ENCODE data around the gene SDCBP2. TPM values are rescaled to one million over a fixed set of nuclear protein-coding genes. Genes with fewer than 3 reads are reported as not detected.

The SDCBP2 gene
- total and polyA plus RNA-seq, 5 donors, result 1.9 to 2.2 (median 2.1) TPM

DNA sequence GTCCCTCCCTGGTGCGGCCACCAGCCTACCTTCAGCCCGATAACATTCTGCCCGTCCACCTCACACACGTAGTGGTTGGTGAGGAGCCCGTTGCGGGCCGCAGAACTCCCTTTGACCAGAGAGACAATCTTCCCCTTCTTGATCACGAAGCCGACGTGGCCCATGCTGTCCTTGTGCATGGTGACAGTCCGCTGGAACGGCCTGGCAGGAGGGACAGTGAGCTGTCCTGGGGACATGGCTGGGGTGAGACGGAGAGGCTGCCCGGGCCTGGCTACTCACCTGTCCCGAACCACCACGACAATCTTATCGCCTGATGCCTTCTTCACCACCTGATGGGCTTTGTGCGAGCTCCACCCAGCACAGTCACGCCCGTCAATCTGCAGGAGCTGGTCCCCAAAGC lies 16.6 kb downstream of the SDCBP2 start:
- Histone ChIP-seq H3K9me3 (ENCODE audit: control insufficient read depth, low read length) (no peaks in the 10 kb centered on the region), H3K27me3 (ENCODE audit: control insufficient read depth, insufficient read depth) (no peaks in the 10 kb centered on the region), H3K4me1 (ENCODE audit: control insufficient read depth, insufficient read depth, low read length) (peaks cover 3% of the 10 kb centered on the region), H3K27ac (ENCODE audit: low read length) (no peak overlapping the region), H3K4me3 (ENCODE audit: low read length) (no peak overlapping the region)
- no peak for ATAC-seq
- 96% methylated on average over 20 of the region's 20 CpGs for WGBS
- intact Hi-C loops (cut with DNase I), result loop anchor here in 3 of 4 donors (2.0 to 5.0 kb wide), 4 partner anchors 85 to 130 kb away; no protein-coding TSS in a partner anchor
- DNase-seq, result no peak

DNA sequence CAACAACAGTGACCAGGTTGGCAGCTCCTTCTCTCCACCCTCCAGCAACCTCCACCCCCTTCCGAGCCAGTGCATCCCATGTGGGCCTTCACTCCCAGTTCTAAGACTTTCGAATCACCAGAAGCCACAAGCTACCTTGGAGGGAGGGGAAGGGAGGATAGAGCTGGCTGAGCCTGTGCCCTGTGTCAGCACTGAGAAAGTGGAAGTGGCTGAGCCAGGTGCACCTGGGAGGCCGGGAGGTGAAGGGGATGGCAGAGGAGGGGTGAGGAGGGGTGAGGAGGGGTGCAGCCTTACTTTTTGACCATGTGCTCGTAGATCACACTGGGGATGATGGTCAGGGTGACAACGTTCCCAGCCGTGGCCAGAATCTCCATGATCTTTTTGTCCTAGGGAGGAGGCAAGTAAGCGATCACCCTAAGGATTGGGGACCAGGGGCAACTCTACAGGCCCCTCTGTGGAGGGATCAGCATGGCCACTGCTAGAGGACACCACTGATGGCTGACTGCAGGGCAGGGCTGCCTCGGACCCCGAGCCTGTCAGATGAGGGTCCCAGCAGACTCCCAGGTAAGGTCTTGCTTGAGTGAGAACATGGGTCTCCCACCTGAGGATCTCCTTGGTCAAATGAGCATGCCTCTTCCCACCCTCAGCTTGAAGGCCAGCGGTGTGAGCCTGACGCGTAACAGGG lies 18.3 kb downstream of the SDCBP2 start:
- no peak overlapping the region for H3K4me3 ChIP-seq (ENCODE audit: low read length)
- H3K27me3 ChIP-seq (ENCODE audit: control insufficient read depth, insufficient read depth), result no peaks in the 10 kb centered on the region
- 85% methylated on average over 12 of the region's 12 CpGs for WGBS
- DNase-seq, result no peak
- no peaks in the 10 kb centered on the region for H3K9me3 ChIP-seq (ENCODE audit: control insufficient read depth, low read length)
- no peak overlapping the region for H3K27ac ChIP-seq (ENCODE audit: low read length)
- intact Hi-C loops (cut with DNase I), result loop anchor here in 3 of 4 donors (5.0 kb wide), 3 partner anchors 87 to 132 kb away; no protein-coding TSS in a partner anchor
- ATAC-seq, result no peak
- peaks cover 3% of the 10 kb centered on the region for H3K4me1 ChIP-seq (ENCODE audit: control insufficient read depth, insufficient read depth, low read length)

DNA sequence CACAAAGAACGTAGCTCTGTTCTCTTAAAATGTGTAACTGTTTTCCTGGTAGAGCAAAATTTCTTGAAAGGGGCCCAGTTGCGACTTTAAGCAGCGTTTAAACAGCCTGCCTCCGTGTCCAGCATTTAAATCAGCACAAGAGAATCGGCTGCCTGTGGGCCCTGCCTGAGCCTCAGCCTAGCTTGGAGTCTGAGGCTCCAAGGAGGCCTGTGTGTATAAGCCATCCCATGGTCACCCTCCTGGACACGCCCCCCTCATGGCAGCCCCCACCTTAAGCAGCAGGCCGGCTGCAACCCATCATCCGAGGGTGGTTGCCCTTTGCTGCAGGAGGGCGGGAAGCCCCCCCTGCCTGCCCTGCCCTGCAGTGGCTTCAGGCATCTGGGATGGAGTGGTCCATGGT lies 18.9 kb downstream of the SDCBP2 start:
- ATAC-seq (no peak), DNase-seq (no peak)
- intact Hi-C loops (cut with DNase I), result loop anchor here in 3 of 4 donors (5.0 kb wide), 3 partner anchors 87 to 132 kb away; no protein-coding TSS in a partner anchor
- no peaks in the 10 kb centered on the region for H3K9me3 ChIP-seq (ENCODE audit: control insufficient read depth, low read length)
- peaks cover 3% of the 10 kb centered on the region for H3K4me1 ChIP-seq (ENCODE audit: control insufficient read depth, insufficient read depth, low read length)
- no peak overlapping the region for H3K27ac ChIP-seq (ENCODE audit: low read length)
- WGBS, result 71% methylated on average over 9 of the region's 9 CpGs
- no peak overlapping the region for H3K4me3 ChIP-seq (ENCODE audit: low read length)
- H3K27me3 ChIP-seq (ENCODE audit: control insufficient read depth, insufficient read depth), result no peaks in the 10 kb centered on the region

DNA sequence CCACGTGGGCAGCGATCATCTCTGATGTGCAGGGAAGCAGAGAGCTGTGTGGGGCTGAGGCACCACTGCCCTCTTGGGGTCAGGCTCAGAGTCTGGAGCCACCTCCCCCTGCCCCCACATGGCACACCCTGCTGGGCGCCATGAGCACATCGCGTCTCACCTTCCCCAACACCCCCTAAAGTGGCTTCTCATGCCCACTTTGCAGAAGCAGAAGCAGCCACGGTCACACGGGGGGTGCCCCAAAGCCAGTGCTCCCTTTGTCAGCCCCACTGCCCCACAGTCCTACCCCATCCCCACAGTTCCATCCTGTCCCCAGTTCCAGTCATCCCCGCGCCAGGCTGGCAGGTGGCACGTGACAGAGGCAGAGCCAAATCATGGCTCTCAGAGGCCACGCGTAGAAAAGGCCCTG lies 19.5 kb downstream of the SDCBP2 start:
- Histone ChIP-seq H3K4me1 (ENCODE audit: control insufficient read depth, insufficient read depth, low read length) (peaks cover 3% of the 10 kb centered on the region), H3K9me3 (ENCODE audit: control insufficient read depth, low read length) (no peaks in the 10 kb centered on the region), H3K27me3 (ENCODE audit: control insufficient read depth, insufficient read depth) (no peaks in the 10 kb centered on the region), H3K4me3 (ENCODE audit: low read length) (no peak overlapping the region), H3K27ac (ENCODE audit: low read length) (no peak overlapping the region)
- intact Hi-C loops (cut with DNase I), result no loop called here
- ATAC-seq, result no peak
- DNase-seq, result no peak
- WGBS, result 85% methylated on average over 12 of the region's 12 CpGs

DNA sequence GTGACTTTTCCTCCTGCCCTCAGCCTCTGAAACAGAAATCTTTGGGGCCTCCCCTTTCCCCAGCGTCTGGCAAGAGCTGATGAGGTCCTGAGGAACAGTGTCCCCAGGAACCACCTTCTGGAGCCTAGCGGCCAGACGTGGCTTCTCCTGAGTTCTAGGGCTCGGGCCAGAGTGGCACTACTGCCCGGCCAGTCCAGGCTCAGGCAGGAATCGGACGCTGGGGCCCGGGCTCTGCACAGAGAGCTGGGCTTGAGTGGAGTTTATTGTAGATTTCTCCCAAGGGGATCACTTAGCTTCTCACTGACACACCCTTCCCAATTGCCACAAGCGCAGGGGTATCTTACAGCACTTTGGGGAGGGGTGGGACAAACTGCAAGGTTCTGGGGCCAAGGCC lies 20.2 kb downstream of the SDCBP2 start:
- H3K4me3 ChIP-seq (ENCODE audit: low read length), result no peak overlapping the region
- intact Hi-C loops (cut with DNase I), result no loop called here
- ATAC-seq, result no peak
- no peaks in the 10 kb centered on the region for H3K9me3 ChIP-seq (ENCODE audit: control insufficient read depth, low read length)
- no peak overlapping the region for H3K27ac ChIP-seq (ENCODE audit: low read length)
- H3K27me3 ChIP-seq (ENCODE audit: control insufficient read depth, insufficient read depth), result no peaks in the 10 kb centered on the region
- peaks cover 3% of the 10 kb centered on the region for H3K4me1 ChIP-seq (ENCODE audit: control insufficient read depth, insufficient read depth, low read length)
- 87% methylated on average over 9 of the region's 9 CpGs for WGBS
- no peak for DNase-seq

DNA sequence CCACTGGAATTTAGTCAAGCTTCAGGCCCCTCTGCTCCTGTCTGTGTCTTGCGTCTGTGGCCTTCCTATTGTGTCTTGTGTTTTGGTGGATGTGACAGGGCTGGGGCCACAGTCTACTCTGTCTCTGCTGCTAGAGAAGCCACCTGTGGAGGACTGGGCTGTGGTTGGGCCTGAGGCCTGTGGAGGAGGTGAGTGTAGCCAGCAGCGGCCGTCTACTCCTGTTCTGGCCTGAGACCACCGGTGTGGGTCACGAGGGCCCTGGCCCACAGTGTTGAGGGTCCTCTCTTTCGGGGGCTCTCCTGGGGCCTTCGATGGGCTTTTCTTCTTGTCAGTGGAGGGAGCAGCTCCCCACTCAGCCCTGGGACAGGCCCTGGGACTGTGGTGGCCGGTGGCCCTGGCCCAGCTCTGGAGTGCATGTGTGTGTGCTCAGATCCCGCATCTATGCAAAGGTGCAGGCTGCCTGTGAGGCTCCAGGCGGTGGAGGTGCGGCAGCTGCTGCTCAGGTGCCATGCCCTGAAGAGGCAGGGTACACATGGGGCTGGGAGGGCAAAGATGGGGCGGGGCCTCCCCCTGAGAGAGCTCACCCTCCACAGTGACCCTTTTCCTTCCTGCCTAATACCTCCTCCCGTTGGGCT lies 20.8 kb downstream of the SDCBP2 start:
- 86% methylated on average over 13 of the region's 13 CpGs for WGBS
- intact Hi-C loops (cut with DNase I), result no loop called here
- H3K27ac ChIP-seq (ENCODE audit: low read length), result no peak overlapping the region
- H3K9me3 ChIP-seq (ENCODE audit: control insufficient read depth, low read length), result no peaks in the 10 kb centered on the region
- H3K27me3 ChIP-seq (ENCODE audit: control insufficient read depth, insufficient read depth), result no peaks in the 10 kb centered on the region
- DNase-seq (no peak), ATAC-seq (no peak)
- peaks cover 1% of the 10 kb centered on the region for H3K4me1 ChIP-seq (ENCODE audit: control insufficient read depth, insufficient read depth, low read length)
- no peak overlapping the region for H3K4me3 ChIP-seq (ENCODE audit: low read length)

DNA sequence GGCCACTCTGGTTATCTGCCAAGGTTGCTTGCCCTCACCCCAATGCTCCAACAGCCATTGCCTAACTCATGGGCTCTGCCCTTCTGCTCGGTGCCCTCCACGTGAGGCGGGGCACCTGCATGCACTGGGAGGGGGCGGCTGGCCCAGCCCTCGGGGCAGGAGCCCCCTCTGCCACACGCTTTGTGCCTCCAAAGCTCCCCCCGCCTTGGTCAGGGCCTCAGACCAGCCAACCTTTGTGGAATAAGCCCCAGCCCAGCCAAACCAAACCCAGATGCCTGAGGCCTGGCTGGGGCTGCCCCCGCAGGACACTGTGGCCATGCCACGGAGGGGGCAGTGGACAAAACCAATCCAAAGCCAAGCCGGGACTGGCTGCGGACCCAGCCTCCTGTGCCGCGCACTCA lies 21.4 kb downstream of the SDCBP2 start:
- no peak overlapping the region for H3K4me3 ChIP-seq (ENCODE audit: low read length)
- DNase-seq, result no peak
- ATAC-seq, result no peak
- no peaks in the 10 kb centered on the region for H3K4me1 ChIP-seq (ENCODE audit: control insufficient read depth, insufficient read depth, low read length)
- intact Hi-C loops (cut with DNase I), result no loop called here
- no peaks in the 10 kb centered on the region for H3K9me3 ChIP-seq (ENCODE audit: control insufficient read depth, low read length)
- 92% methylated on average over 13 of the region's 13 CpGs for WGBS
- H3K27ac ChIP-seq (ENCODE audit: low read length), result no peak overlapping the region
- no peaks in the 10 kb centered on the region for H3K27me3 ChIP-seq (ENCODE audit: control insufficient read depth, insufficient read depth)

DNA sequence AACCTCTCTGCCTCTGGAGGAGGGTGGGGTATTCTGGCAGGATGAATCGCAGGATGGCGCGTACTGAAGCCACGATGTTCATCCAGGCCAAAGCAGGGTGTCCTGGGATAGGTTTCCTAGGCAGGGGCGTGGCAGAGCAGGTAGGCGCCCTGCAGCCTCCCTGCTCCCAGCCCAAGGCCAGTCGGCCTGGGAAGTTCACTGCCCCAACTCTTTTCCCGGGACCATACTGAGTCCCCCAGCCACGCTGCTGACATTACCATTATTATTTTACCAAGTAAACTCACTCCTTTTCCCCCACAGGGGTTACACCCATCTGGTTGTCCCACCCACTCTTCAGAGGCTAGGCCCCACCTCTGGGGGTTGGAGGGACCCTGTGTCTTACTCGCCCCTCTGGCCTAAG lies 21.8 kb downstream of the SDCBP2 start:
- H3K27me3 ChIP-seq (ENCODE audit: control insufficient read depth, insufficient read depth), result no peaks in the 10 kb centered on the region
- no peak for DNase-seq
- intact Hi-C loops (cut with DNase I), result no loop called here
- no peaks in the 10 kb centered on the region for H3K4me1 ChIP-seq (ENCODE audit: control insufficient read depth, insufficient read depth, low read length)
- WGBS, result 88% methylated on average over 10 of the region's 10 CpGs
- H3K4me3 ChIP-seq (ENCODE audit: low read length), result no peak overlapping the region
- no peaks in the 10 kb centered on the region for H3K9me3 ChIP-seq (ENCODE audit: control insufficient read depth, low read length)
- H3K27ac ChIP-seq (ENCODE audit: low read length), result no peak overlapping the region
- ATAC-seq, result no peak

DNA sequence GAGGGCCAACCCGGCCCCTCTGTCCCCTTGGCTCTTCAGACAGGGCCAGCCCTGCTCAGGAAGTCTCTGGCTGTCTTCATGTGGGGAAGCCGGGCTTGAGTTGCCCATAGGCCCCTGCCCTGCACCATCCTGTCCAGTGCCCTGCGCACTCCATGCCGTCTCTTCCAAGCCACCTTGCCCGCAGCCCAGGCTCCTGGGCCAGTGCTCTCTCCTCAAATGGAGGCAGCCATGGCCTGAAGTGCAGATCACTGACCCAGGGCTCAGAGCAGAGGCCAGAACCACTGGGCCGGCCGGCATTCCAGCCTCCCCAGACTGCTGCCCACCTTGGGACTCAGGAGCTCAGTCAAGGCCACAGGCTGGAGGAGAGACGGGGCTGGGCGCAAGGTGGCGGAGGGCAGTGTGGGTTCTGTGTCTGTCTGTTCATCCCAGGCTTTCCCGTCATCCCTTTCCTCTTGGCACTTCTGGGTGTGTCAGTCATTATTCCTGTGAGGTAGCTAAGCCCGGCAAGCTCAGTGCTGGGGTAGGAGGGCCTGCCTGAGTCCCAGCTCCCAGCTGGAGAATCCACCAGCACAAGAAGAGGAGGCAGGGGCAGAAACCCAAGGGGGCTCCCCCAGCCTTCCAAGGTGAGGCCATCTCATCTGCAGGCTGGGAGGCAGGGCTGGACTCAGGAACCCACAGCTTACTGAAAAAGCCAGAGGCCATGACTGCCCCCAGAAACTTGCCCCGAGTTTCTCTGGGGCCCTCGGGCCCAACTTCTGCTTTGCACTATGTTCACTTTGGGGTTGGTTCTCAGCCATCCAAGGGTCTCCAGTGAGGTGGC lies 22.4 kb downstream of the SDCBP2 start:
- 88% methylated on average over 14 of the region's 14 CpGs for WGBS
- Histone ChIP-seq H3K27ac (ENCODE audit: low read length) (no peak overlapping the region), H3K4me1 (ENCODE audit: control insufficient read depth, insufficient read depth, low read length) (no peaks in the 10 kb centered on the region), H3K9me3 (ENCODE audit: control insufficient read depth, low read length) (no peaks in the 10 kb centered on the region), H3K27me3 (ENCODE audit: control insufficient read depth, insufficient read depth) (no peaks in the 10 kb centered on the region), H3K4me3 (ENCODE audit: low read length) (no peak overlapping the region)
- intact Hi-C loops (cut with DNase I), result no loop called here
- ATAC-seq, result no peak
- no peak for DNase-seq

DNA sequence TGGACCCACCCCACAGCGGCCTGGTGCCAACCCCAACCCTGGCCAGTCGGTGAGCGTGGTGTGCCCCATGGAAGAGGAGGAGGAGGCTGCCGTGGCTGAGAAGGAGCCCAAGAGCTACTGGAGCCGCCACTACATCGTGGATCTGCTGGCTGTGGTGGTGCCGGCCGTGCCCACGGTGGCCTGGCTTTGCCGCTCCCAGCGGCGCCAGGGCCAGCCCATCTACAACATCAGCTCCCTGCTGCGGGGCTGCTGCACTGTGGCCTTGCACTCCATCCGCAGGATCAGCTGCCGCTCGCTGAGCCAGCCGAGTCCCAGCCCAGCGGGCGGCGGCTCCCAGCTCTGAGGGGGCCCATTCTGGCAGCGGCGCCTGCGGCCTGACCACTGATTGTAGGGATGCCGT lies 23.2 kb downstream of the SDCBP2 start:
- 90% methylated on average over 24 of the region's 24 CpGs for WGBS
- ATAC-seq (no peak), DNase-seq (no peak)
- Histone ChIP-seq H3K4me1 (ENCODE audit: control insufficient read depth, insufficient read depth, low read length) (no peaks in the 10 kb centered on the region), H3K9me3 (ENCODE audit: control insufficient read depth, low read length) (no peaks in the 10 kb centered on the region), H3K27me3 (ENCODE audit: control insufficient read depth, insufficient read depth) (no peaks in the 10 kb centered on the region), H3K4me3 (ENCODE audit: low read length) (no peak overlapping the region), H3K27ac (ENCODE audit: low read length) (no peak overlapping the region)
- intact Hi-C loops (cut with DNase I), result no loop called here

Measured in right cardiac atrium (tissue), 5 donors.